HCT116 (cell line): ENCODE measurements around the gene CGA. TPM values are rescaled to one million over a fixed set of nuclear protein-coding genes. Genes with fewer than 3 reads are reported as not detected.

Experiments used
- ATAC-seq: fragments of 200-7000 bp; cut with Tn5 transposase; 2 replicates; pipeline ENCODE4 v1.9.1; 2020; ENCODE audit warnings: mild to moderate bottlenecking, moderate library complexity
- BruUV-seq: library from RNA; stranded (reverse); fragments of 400-500 nt; replicated peaks from 2 replicates; lab custom pipeline; 2021; lab: Mats Ljungman, UMichigan
- CTCF ChIA-PET: fragments of 300-600 bp; sonication (Branson Sonifier 250); formaldehyde crosslinking; loops from one replicate; lab custom pipeline; 2021; ENCODE audit warnings: antibody characterized with exemption; lab: Charles Lee
- POLR2A ChIA-PET: fragments of 300-600, 350-600 bp; sonication (Branson Sonifier 250); formaldehyde crosslinking; loops from one replicate; lab custom pipeline; 2021; ENCODE audit warnings: antibody characterized with exemption; lab: Charles Lee
- RAD21 ChIA-PET, 2 experiments: fragments of 300-600 bp; sonication (Branson Sonifier 250); formaldehyde crosslinking; loops; one replicate each; lab custom pipeline; 2023; ENCODE audit warnings: low total read pairs in 2 of 2; ENCODE audit not compliant: uncharacterized antibody in 2 of 2, unreplicated experiment in 2 of 2, low non-redundant PET in 1 of 2; lab: Charles Lee
- DNase-seq: peaks from one replicate; pipeline ENCODE4 v3.0.0-alpha.2; 2010; ENCODE audit warnings: low read depth, low spot score
- H2AFZ ChIP-seq: fragments of 200-600 bp; shearing (Covaris generic), sonication (generic); 2 replicates; pipeline ENCODE4 v1.6.1; 2017; ENCODE audit warnings: low read depth, mixed run types, mixed read lengths, antibody characterized with exemption, low read length; ENCODE audit not compliant: poor library complexity, severe bottlenecking
- H3K27ac ChIP-seq: 2 replicates; pipeline ENCODE4 v1.5.1; 2012; ENCODE audit warnings: low read depth, low read length
- H3K27me3 ChIP-seq: fragments of 200-600 bp; sonication (generic); 2 replicates; pipeline ENCODE4 v1.6.1; 2016; ENCODE audit warnings: mixed run types, low read length, mixed read lengths; ENCODE audit not compliant: insufficient read depth
- H3K36me3 ChIP-seq, 2 experiments: fragments of 200-500 bp in 1 of 2; fragments of 200-600 bp in 1 of 2; sonication (Bioruptor generic) in 1 of 2; sonication (generic) in 1 of 2; 2 replicates each; pipeline versions ENCODE4 v1.5.1 to v1.6.1; 2014 to 2016; ENCODE audit warnings: low read length in 2 of 2, inconsistent platforms in 1 of 2, mixed read lengths in 1 of 2, mixed run types in 1 of 2; ENCODE audit not compliant: insufficient read depth in 2 of 2, control insufficient read depth in 1 of 2
- H3K4me1 ChIP-seq, 2 experiments: fragments of 200-600 bp in 1 of 2; sonication (generic) in 1 of 2; 2 replicates each; pipeline versions ENCODE4 v1.5.1 to v1.6.1; 2012 to 2017; ENCODE audit warnings: low read length in 2 of 2, inconsistent platforms in 1 of 2, mild to moderate bottlenecking in 1 of 2, mixed read lengths in 1 of 2, mixed run types in 1 of 2, moderate library complexity in 1 of 2; ENCODE audit not compliant: insufficient read depth in 2 of 2, control insufficient read depth in 1 of 2
- H3K4me2 ChIP-seq: fragments of 200-600 bp; sonication (generic); 2 replicates; pipeline ENCODE4 v1.6.1; 2017; ENCODE audit warnings: mixed run types, low read length, mixed read lengths
- H3K4me3 ChIP-seq, 2 experiments: fragments of 200-600 bp in 1 of 2; sonication (generic) in 1 of 2; replicated peaks in 1 of 2; 2 replicates each; pipeline ENCODE4 v1.5.1; 2011 to 2016; ENCODE audit warnings: low read length in 2 of 2, control low read depth in 1 of 2, low read depth in 1 of 2, mild to moderate bottlenecking in 1 of 2, mixed read lengths in 1 of 2, mixed run types in 1 of 2
- H3K79me2 ChIP-seq: fragments of 200-600 bp; sonication (generic); 2 replicates; pipeline ENCODE4 v1.6.1; 2017; ENCODE audit warnings: mild to moderate bottlenecking, mixed run types, low read length, moderate library complexity, mixed read lengths; ENCODE audit not compliant: insufficient read depth
- H3K9ac ChIP-seq: fragments of 200-600 bp; sonication (generic); 2 replicates; pipeline ENCODE4 v1.6.1; 2016; ENCODE audit warnings: low read length, mixed read lengths
- H3K9me2 ChIP-seq: fragments of 200-600 bp; sonication (generic), shearing (Covaris generic); 2 replicates; pipeline ENCODE4 v1.6.1; 2017; ENCODE audit warnings: mixed run types, mild to moderate bottlenecking, moderate library complexity; ENCODE audit not compliant: insufficient read depth
- H3K9me3 ChIP-seq, 2 experiments: fragments of 200-500 bp in 1 of 2; fragments of 200-600 bp in 1 of 2; sonication (Bioruptor generic) in 1 of 2; sonication (generic) in 1 of 2; 2 replicates each; pipeline ENCODE4 v1.6.1; 2014 to 2017; ENCODE audit warnings: low read length in 2 of 2, mixed read lengths in 2 of 2, inconsistent platforms in 1 of 2, low read depth in 1 of 2, mild to moderate bottlenecking in 1 of 2, mixed run types in 1 of 2, moderate library complexity in 1 of 2; ENCODE audit not compliant: control insufficient read depth in 1 of 2, insufficient read depth in 1 of 2
- H4K20me1 ChIP-seq: fragments of 200-600 bp; sonication (generic), shearing (Covaris generic); 2 replicates; pipeline ENCODE4 v1.6.1; 2017; ENCODE audit warnings: mixed run types, mild to moderate bottlenecking, moderate library complexity; ENCODE audit not compliant: insufficient read depth
- ATF3 ChIP-seq: IDR thresholded peaks from 2 replicates; pipeline ENCODE4 v1.6.1; 2012
- CBX3 ChIP-seq: IDR thresholded peaks from 2 replicates; pipeline ENCODE4 v1.6.1; 2012; ENCODE audit warnings: low read depth
- CEBPB ChIP-seq: IDR thresholded peaks from 2 replicates; pipeline ENCODE4 v1.6.1; 2012; ENCODE audit warnings: low read depth
- CTCF ChIP-seq, 3 experiments: fragments of 200-600 bp in 1 of 3; sonication (generic) in 1 of 3; IDR thresholded peaks in 2 of 3; conservative IDR thresholded peaks in 1 of 3; 2 replicates each; pipeline ENCODE4 v1.5.1; 2012 to 2017; ENCODE audit warnings: low read depth in 2 of 3, low read length in 2 of 3, antibody characterized with exemption in 1 of 3, borderline replicate concordance in 1 of 3, control low read depth in 1 of 3, mild to moderate bottlenecking in 1 of 3, mixed read lengths in 1 of 3, mixed run types in 1 of 3, moderate library complexity in 1 of 3; ENCODE audit not compliant: insufficient read depth in 1 of 3
- EGR1 ChIP-seq: IDR thresholded peaks from 2 replicates; pipeline ENCODE4 v1.6.1; 2012; ENCODE audit warnings: low read depth
- ELF1 ChIP-seq: IDR thresholded peaks from 2 replicates; pipeline ENCODE4 v1.6.1; 2012; ENCODE audit warnings: low read depth, borderline replicate concordance
- EZH2 ChIP-seq: fragments of 200-600 bp; sonication (generic); IDR thresholded peaks from 2 replicates; pipeline ENCODE4 v1.6.1; 2017; ENCODE audit warnings: antibody characterized with exemption, mixed run types
- EZH2phosphoT487 ChIP-seq: fragments of 200-600 bp; IDR thresholded peaks from 2 replicates; pipeline ENCODE4 v1.6.1; 2018; ENCODE audit warnings: antibody characterized with exemption, borderline replicate concordance
- FOSL1 ChIP-seq: IDR thresholded peaks from 2 replicates; pipeline ENCODE4 v1.6.1; 2012; ENCODE audit warnings: low read depth
- JUND ChIP-seq: IDR thresholded peaks from 2 replicates; pipeline ENCODE4 v1.6.1; 2012
- POLR2A ChIP-seq: IDR thresholded peaks from 2 replicates; pipeline ENCODE4 v1.7.0; 2011; ENCODE audit warnings: borderline replicate concordance; ENCODE audit not compliant: insufficient read depth, insufficient read length; ENCODE audit errors: extremely low read depth
- RAD21 ChIP-seq: IDR thresholded peaks from 2 replicates; pipeline ENCODE4 v1.6.1; 2012; ENCODE audit warnings: low read depth, mild to moderate bottlenecking
- REST ChIP-seq: IDR thresholded peaks from 2 replicates; pipeline ENCODE4 v1.6.1; 2012; ENCODE audit warnings: low read depth
- SIN3A ChIP-seq: IDR thresholded peaks from 2 replicates; pipeline ENCODE4 v1.6.1; 2012; ENCODE audit warnings: low read depth
- SP1 ChIP-seq: IDR thresholded peaks from 2 replicates; pipeline ENCODE4 v1.6.1; 2012; ENCODE audit warnings: low read depth
- SRF ChIP-seq: IDR thresholded peaks from 2 replicates; pipeline ENCODE4 v1.6.1; 2012; ENCODE audit warnings: low read depth
- TCF7L2 ChIP-seq: IDR thresholded peaks from 2 replicates; pipeline ENCODE4 v1.7.0; 2011; ENCODE audit warnings: borderline replicate concordance, inconsistent platforms; ENCODE audit not compliant: insufficient read depth, insufficient read length; ENCODE audit errors: extremely low read depth
- YY1 ChIP-seq: IDR thresholded peaks from 2 replicates; pipeline ENCODE4 v1.6.1; 2011; ENCODE audit warnings: low read length, low read depth, moderate library complexity, mild to moderate bottlenecking; ENCODE audit not compliant: insufficient replicate concordance; ENCODE audit errors: extremely low read depth
- ZFX ChIP-seq: fragments of 450-650 bp; IDR thresholded peaks from 2 replicates; pipeline ENCODE4 v1.6.1; 2017
- ZNF274 ChIP-seq: fragments of 200-500 bp; sonication (Bioruptor generic); IDR thresholded peaks from 2 replicates; pipeline ENCODE4 v1.6.1; 2014; ENCODE audit warnings: mild to moderate bottlenecking, low read depth, low read length, inconsistent platforms
- intact Hi-C: fragments of 100-400 bp; cut with micrococcal nuclease; formaldehyde crosslinking; loops from 2 replicates; pipeline ENCODE4 v1.10.0; 2022
- total RNA-seq: library from RNA; stranded (reverse); gene quantifications from one replicate; pipeline ENCODE4 v1.2.1, GENCODE V29; 2021; ENCODE audit not compliant: unreplicated experiment

Gene CGA
- total RNA-seq, 1 experiment from 2014 or later: not detected

GRCh38 chr6:87082160-87082721, 12.7 kb downstream of the CGA start:
- H3K4me3 ChIP-seq: no peak overlapping the region
- no peaks in the 10 kb centered on the region for H3K79me2 ChIP-seq
- H3K4me1 ChIP-seq: no peaks in the 10 kb centered on the region
- DNase-seq (no peak), ATAC-seq (no peak)
- intact Hi-C loops: no loop called here
- H3K36me3 ChIP-seq: no peaks in the 10 kb centered on the region
- no peaks in the 10 kb centered on the region for H3K9me2 ChIP-seq
- POLR2A ChIA-PET: no interaction called here
- H4K20me1 ChIP-seq: no peaks in the 10 kb centered on the region
- TF ChIP-seq CBX3 (no peak), POLR2A (no peak), RAD21 (no peak), SIN3A (no peak), ELF1 (no peak), ATF3 (no peak), EZH2phosphoT487 (no peak), CEBPB (no peak), ZNF274 (no peak), REST (no peak), JUND (no peak), TCF7L2 (no peak), ZFX (no peak), FOSL1 (no peak), EZH2 (no peak), SP1 (no peak), EGR1 (no peak), YY1 (no peak), CTCF (IDR thresholded peaks at IDR 0.05 in 2 of 3, conservative IDR thresholded peaks at IDR 0.05 in 1 of 3; ENCODE audit: borderline replicate concordance in 1 of 3, insufficient read depth in 1 of 3, low read depth in 2 of 3, low read length in 2 of 3) (no peak), SRF (no peak)
- peaks cover 14% of the 10 kb centered on the region; the same call in 1 of the 2 replicates for H3K27me3 ChIP-seq
- no peak overlapping the region for H3K9ac ChIP-seq
- H2AFZ ChIP-seq: no peak overlapping the region
- no peaks in the 10 kb centered on the region for H3K9me3 ChIP-seq
- no peak overlapping the region for H3K4me2 ChIP-seq
- no peak overlapping the region for H3K27ac ChIP-seq
- RAD21 ChIA-PET: interaction anchor here in 1 of 2 experiments (0.6 kb wide), 1 partner anchor 382 kb away, joined by 3 read pairs; no protein-coding TSS in a partner anchor
- CTCF ChIA-PET: no interaction called here
- no TSS peak for BruUV-seq
